CD4-positive, alpha-beta T cell (primary cell): ENCODE measurements around the gene PAX3. TPM values are rescaled to one million over a fixed set of nuclear protein-coding genes. Genes with fewer than 3 reads are reported as not detected.
A peak's percentile ranks its signal among the peaks of the same experiment; 100 is the strongest.

Experiments used
- ATAC-seq: fragments of 200-7000 bp; cut with Tn5 transposase; one replicate; pipeline ENCODE4 v1.10.0; 2022; ENCODE audit warnings: mild to moderate bottlenecking; ENCODE audit not compliant: poor library complexity
- CTCF ChIA-PET: fragments of 350-600 bp; sonication (Branson Sonifier 250); formaldehyde crosslinking; loops from one replicate; lab custom pipeline; 2021; ENCODE audit warnings: antibody characterized with exemption, inconsistent platforms; lab: Charles Lee
- POLR2A ChIA-PET: fragments of 350-600 bp; sonication (Branson Sonifier 250); formaldehyde crosslinking; loops from one replicate; lab custom pipeline; 2021; ENCODE audit warnings: antibody characterized with exemption, inconsistent platforms; lab: Charles Lee
- DNase-seq, 14 experiments: peaks; one replicate each; pipeline ENCODE4 v3.0.0-alpha.2; 2013 to 2020; ENCODE audit warnings: mixed read lengths in 2 of 14
- H3K27ac ChIP-seq, 2 donors: one replicate each; pipeline versions ENCODE4 v1.5.1 to v1.7.0; 2013; ENCODE audit warnings: low read length in 2 of 2, low read depth in 1 of 2, mild to moderate bottlenecking in 1 of 2
- H3K27me3 ChIP-seq, 2 experiments: 1 replicate in 1 of 2; 2 replicates in 1 of 2; pipeline versions ENCODE4 v1.6.1 to v1.7.0; 2013; ENCODE audit warnings: low read length in 2 of 2, control low read depth in 1 of 2, mild to moderate bottlenecking in 1 of 2, moderate library complexity in 1 of 2; ENCODE audit not compliant: insufficient read depth in 2 of 2, control insufficient read depth in 1 of 2
- H3K36me3 ChIP-seq: one replicate; pipeline ENCODE4 v1.6.1; 2013; ENCODE audit warnings: low read length, control low read depth; ENCODE audit not compliant: insufficient read depth
- H3K4me1 ChIP-seq: one replicate; pipeline ENCODE4 v1.6.1; 2013; ENCODE audit warnings: low read length, control low read depth; ENCODE audit not compliant: insufficient read depth
- H3K4me3 ChIP-seq: one replicate; pipeline ENCODE4 v1.5.1; 2013; ENCODE audit warnings: mild to moderate bottlenecking, low read length, moderate library complexity
- H3K9me3 ChIP-seq, 2 experiments: 1 replicate in 1 of 2; 2 replicates in 1 of 2; pipeline versions ENCODE4 v1.6.1 to v1.7.0; 2013; ENCODE audit warnings: low read length in 2 of 2, mild to moderate bottlenecking in 2 of 2, control low read depth in 1 of 2, moderate library complexity in 1 of 2; ENCODE audit not compliant: control insufficient read depth in 1 of 2, insufficient read depth in 1 of 2
- H3K27ac Mint-ChIP-seq: one replicate; pipeline ENCODE4 v1.8.0; 2020; ENCODE audit warnings: mixed read lengths
- H3K27me3 Mint-ChIP-seq: one replicate; pipeline ENCODE4 v1.8.0; 2021; ENCODE audit warnings: mixed read lengths
- H3K36me3 Mint-ChIP-seq: one replicate; pipeline ENCODE4 v1.8.0; 2021; ENCODE audit warnings: low read depth, mixed read lengths
- H3K4me1 Mint-ChIP-seq: one replicate; pipeline ENCODE4 v1.8.0; 2021; ENCODE audit warnings: low read depth, mixed read lengths
- H3K4me3 Mint-ChIP-seq: one replicate; pipeline ENCODE4 v1.8.0; 2020; ENCODE audit warnings: mild to moderate bottlenecking, mixed read lengths
- H3K9me3 Mint-ChIP-seq: one replicate; pipeline ENCODE4 v1.8.0; 2020; ENCODE audit warnings: mixed read lengths
- intact Hi-C, 2 experiments: fragments of 100-400 bp; cut with DNase I in 1 of 2; cut with micrococcal nuclease in 1 of 2; formaldehyde crosslinking; loops; one replicate each; pipeline versions ENCODE4 v1.15.1 to v1.9.0; 2023 to 2025; cut with DNase I, micrococcal nuclease
- total RNA-seq, 174 experiments: library from RNA in 2 of 174; stranded (reverse) in 2 of 174; gene quantifications; one replicate each; pipeline ENCODE4 v1.2.3 and lab custom pipeline; 2021 to 2026
- TF ChIP-seq, protein P1 (sequence below): fragments of 200-600 bp; IDR thresholded peaks from one replicate; pipeline ENCODE4 v1.8.0; 2022; ENCODE audit warnings: antibody characterized with exemption, mild to moderate bottlenecking

The PAX3 gene
- total RNA-seq, 2 experiments from 2014 or later = not detected

DNA sequence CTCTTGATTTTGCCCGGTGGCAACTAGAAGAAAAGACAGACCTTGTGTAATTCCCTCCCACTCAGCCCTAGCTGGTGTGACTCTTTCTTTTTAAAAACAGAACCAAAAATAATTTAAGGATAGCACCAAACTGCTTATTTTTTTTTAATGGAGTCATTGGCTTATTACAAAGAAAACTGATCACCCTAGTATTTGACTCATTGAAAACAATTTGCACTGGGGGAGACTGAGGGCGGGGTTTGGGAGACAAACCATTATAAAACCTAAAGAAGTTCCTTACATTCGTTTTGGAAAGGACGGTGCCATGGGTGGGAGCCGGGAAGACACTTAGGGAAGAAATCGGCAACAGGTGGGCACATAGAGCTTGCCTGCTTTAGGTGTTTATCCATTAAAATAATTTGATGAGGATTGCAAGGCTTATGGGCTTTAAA lies 2.5 kb downstream of the PAX3 start:
- intact Hi-C loops = no loop called here
- Histone ChIP-seq H3K9me3 (peaks cover 6 to 71% of the 10 kb centered on the region in 2 experiments), H3K27me3 (peaks cover 95% of the 10 kb centered on the region in 2 experiments), H3K4me1 (peaks cover 49% of the 10 kb centered on the region), H3K4me3 (no peak overlapping the region), H3K27ac (no peak overlapping the region), H3K36me3 (no peaks in the 10 kb centered on the region)
- Mint-ChIP-seq H3K4me3 (peak overlapping the region; percentile 75), H3K4me1 (peaks cover 34% of the 10 kb centered on the region), H3K27me3 (peaks cover 93% of the 10 kb centered on the region), H3K27ac (no peak overlapping the region), H3K9me3 (no peaks in the 10 kb centered on the region), H3K36me3 (no peaks in the 10 kb centered on the region)
- CTCF ChIA-PET = no interaction called here
- ATAC-seq (no peak), DNase-seq (no peak)
- TF ChIP-seq, protein P1, sequence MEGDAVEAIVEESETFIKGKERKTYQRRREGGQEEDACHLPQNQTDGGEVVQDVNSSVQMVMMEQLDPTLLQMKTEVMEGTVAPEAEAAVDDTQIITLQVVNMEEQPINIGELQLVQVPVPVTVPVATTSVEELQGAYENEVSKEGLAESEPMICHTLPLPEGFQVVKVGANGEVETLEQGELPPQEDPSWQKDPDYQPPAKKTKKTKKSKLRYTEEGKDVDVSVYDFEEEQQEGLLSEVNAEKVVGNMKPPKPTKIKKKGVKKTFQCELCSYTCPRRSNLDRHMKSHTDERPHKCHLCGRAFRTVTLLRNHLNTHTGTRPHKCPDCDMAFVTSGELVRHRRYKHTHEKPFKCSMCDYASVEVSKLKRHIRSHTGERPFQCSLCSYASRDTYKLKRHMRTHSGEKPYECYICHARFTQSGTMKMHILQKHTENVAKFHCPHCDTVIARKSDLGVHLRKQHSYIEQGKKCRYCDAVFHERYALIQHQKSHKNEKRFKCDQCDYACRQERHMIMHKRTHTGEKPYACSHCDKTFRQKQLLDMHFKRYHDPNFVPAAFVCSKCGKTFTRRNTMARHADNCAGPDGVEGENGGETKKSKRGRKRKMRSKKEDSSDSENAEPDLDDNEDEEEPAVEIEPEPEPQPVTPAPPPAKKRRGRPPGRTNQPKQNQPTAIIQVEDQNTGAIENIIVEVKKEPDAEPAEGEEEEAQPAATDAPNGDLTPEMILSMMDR = no peak
- POLR2A ChIA-PET = no interaction called here

DNA sequence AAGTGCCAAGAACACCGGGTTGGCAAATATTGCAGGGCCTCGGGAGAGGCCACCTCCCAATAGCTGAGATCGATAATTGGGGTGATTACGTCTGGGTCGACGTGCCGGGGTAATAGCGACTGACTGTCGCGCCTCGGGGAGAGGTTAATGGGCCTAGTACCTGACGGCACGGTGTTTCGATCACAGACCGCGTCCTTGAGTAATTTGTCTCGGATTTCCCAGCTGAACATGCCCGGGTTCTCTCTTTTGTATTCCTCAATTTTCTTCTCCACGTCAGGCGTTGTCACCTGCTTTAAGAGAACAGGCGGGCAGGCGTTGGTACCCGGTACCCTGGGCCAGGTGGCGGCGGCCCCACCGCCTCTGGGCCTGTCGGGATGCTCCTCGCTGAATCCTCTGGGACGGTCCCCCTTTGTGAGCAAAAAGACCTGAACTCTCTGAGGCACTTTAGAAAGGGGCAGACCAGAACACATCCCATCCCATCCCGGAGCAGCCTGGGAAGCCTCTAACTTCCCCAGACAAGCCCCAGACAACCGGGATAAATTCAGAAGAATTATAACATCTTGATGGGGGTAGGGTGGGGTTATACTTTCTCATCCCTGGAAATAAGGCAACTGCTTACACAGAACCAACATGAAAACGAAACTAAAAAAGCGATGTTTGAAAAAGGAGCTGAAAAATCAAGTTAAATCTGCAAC lies 3.3 kb downstream of the PAX3 start:
- no peak overlapping the region for H3K27ac Mint-ChIP-seq
- ATAC-seq = no peak

DNA sequence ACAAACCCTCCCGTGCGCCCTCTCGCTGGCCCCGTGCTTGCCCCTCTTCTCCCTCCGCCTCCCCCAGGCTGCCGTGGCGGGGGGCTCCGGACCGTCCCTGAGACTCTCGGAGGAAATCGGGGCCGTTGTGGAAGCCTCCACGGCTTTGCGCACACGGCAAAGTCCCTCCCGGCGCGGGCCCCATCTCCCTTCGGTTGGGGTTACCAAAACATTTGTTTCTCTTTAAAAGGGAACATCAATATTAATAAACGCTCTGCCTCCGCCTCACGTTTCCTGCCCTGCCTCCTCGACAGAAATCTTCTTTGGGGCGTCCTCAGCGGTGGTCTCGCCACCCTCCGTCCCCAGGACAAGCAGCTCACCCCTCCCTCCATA lies 3.8 kb downstream of the PAX3 start:
- Histone ChIP-seq H3K36me3 (no peaks in the 10 kb centered on the region), H3K9me3 (peaks cover 0 to 62% of the 10 kb centered on the region in 2 experiments), H3K4me3 (peak overlapping the region; percentile 20), H3K27me3 (peaks cover 91 to 95% of the 10 kb centered on the region in 2 experiments), H3K27ac (no peak overlapping the region), H3K4me1 (peaks cover 49% of the 10 kb centered on the region)
- H3K4me1 Mint-ChIP-seq = peaks cover 34% of the 10 kb centered on the region
- CTCF ChIA-PET = no interaction called here
- H3K27me3 Mint-ChIP-seq = peaks cover 92% of the 10 kb centered on the region
- no peak overlapping the region for H3K27ac Mint-ChIP-seq
- no peak for ATAC-seq
- TF ChIP-seq, protein P1 = no peak
- H3K4me3 Mint-ChIP-seq = peak overlapping the region; percentile 75
- no peaks in the 10 kb centered on the region for H3K36me3 Mint-ChIP-seq
- DNase-seq = no peak
- POLR2A ChIA-PET = no interaction called here
- intact Hi-C loops = no loop called here
- H3K9me3 Mint-ChIP-seq = no peaks in the 10 kb centered on the region

More for the DNA sequence above, 3.3 kb downstream of the PAX3 start:
- peak overlapping the region; percentile 75 for H3K4me3 Mint-ChIP-seq
- ChIA-PET POLR2A (no interaction called here), CTCF (no interaction called here)
- Histone ChIP-seq H3K36me3 (no peaks in the 10 kb centered on the region), H3K4me3 (peak overlapping the region; percentile 20), H3K27ac (no peak overlapping the region), H3K4me1 (peaks cover 49% of the 10 kb centered on the region), H3K27me3 (peaks cover 92 to 95% of the 10 kb centered on the region in 2 experiments), H3K9me3 (peaks cover 3 to 67% of the 10 kb centered on the region in 2 experiments)
- intact Hi-C loops = no loop called here
- H3K36me3 Mint-ChIP-seq = no peaks in the 10 kb centered on the region
- peaks cover 34% of the 10 kb centered on the region for H3K4me1 Mint-ChIP-seq
- TF ChIP-seq, protein P1 = no peak
- H3K9me3 Mint-ChIP-seq = no peaks in the 10 kb centered on the region
- H3K27me3 Mint-ChIP-seq = peaks cover 92% of the 10 kb centered on the region
- no peak for DNase-seq
